Adrenal gland (tissue), 5 donors: ENCODE data around the gene CST8.

ENCODE experiments used
- POLR2A ChIP-seq, 2 donors: fragments of 450-650 bp; IDR thresholded peaks; one replicate each; pipeline ENCODE4 v1.6.1; 2017; ENCODE audit warnings: antibody characterized with exemption in 2 of 2, mild to moderate bottlenecking in 2 of 2, moderate library complexity in 1 of 2
- TF ChIP-seq, protein P1 (sequence below), 6 experiments: fragments of 450-650 bp in 4 of 6; fragments of 200-600 bp in 2 of 6; sonication (generic) in 1 of 6; IDR thresholded peaks; 1 replicate in 5 of 6; 2 replicates in 1 of 6; pipeline versions ENCODE4 v1.5.1 to v1.8.0; 2016 to 2021; ENCODE audit warnings: antibody characterized with exemption in 6 of 6, mild to moderate bottlenecking in 2 of 6, moderate library complexity in 1 of 6
- donor health status: DM: no; HTN: no; CAD: no.

GRCh38 chr20:23477223-23477622, 13.7 kb upstream of the CST8 start:
- TF ChIP-seq, protein P1, sequence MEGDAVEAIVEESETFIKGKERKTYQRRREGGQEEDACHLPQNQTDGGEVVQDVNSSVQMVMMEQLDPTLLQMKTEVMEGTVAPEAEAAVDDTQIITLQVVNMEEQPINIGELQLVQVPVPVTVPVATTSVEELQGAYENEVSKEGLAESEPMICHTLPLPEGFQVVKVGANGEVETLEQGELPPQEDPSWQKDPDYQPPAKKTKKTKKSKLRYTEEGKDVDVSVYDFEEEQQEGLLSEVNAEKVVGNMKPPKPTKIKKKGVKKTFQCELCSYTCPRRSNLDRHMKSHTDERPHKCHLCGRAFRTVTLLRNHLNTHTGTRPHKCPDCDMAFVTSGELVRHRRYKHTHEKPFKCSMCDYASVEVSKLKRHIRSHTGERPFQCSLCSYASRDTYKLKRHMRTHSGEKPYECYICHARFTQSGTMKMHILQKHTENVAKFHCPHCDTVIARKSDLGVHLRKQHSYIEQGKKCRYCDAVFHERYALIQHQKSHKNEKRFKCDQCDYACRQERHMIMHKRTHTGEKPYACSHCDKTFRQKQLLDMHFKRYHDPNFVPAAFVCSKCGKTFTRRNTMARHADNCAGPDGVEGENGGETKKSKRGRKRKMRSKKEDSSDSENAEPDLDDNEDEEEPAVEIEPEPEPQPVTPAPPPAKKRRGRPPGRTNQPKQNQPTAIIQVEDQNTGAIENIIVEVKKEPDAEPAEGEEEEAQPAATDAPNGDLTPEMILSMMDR (IDR thresholded peaks at IDR 0.05): no peak
- TF ChIP-seq POLR2A (IDR thresholded peaks at IDR 0.05): no peak
